Activated naive CD8-positive, alpha-beta T cell treated with anti-CD3 and anti-CD28 coated beads for 36 hours (primary cell): ENCODE data around the gene DNAL1. TPM values are rescaled to one million over a fixed set of nuclear protein-coding genes. Genes with fewer than 3 reads are reported as not detected.

Experiments used
- DNase-seq: peaks from one replicate; pipeline ENCODE4 v3.0.0; 2021
- H3K27ac Mint-ChIP-seq: one replicate; pipeline ENCODE4 v1.8.0; 2022; ENCODE audit warnings: mild to moderate bottlenecking, moderate library complexity, mixed read lengths
- H3K27me3 Mint-ChIP-seq: one replicate; pipeline ENCODE4 v1.8.0; 2022; ENCODE audit warnings: mild to moderate bottlenecking, mixed read lengths
- H3K36me3 Mint-ChIP-seq: one replicate; pipeline ENCODE4 v1.8.0; 2021; ENCODE audit warnings: mild to moderate bottlenecking, mixed read lengths
- H3K4me1 Mint-ChIP-seq: one replicate; pipeline ENCODE4 v1.8.0; 2021; ENCODE audit warnings: mixed read lengths
- H3K4me3 Mint-ChIP-seq: one replicate; pipeline ENCODE4 v1.8.0; 2022; ENCODE audit warnings: mild to moderate bottlenecking, moderate library complexity, mixed read lengths
- H3K9me3 Mint-ChIP-seq: one replicate; pipeline ENCODE4 v1.8.0; 2022; ENCODE audit warnings: mixed read lengths
- total RNA-seq, 2 experiments: library from RNA; stranded (reverse); gene quantifications; one replicate each; pipeline ENCODE4 v1.2.3, GENCODE V29; 2021

The DNAL1 gene
- total RNA-seq = 10 to 100 TPM in 1 of 2 experiments, 1 to 10 TPM in 1; 7.7 to 11.9 TPM

DNA sequence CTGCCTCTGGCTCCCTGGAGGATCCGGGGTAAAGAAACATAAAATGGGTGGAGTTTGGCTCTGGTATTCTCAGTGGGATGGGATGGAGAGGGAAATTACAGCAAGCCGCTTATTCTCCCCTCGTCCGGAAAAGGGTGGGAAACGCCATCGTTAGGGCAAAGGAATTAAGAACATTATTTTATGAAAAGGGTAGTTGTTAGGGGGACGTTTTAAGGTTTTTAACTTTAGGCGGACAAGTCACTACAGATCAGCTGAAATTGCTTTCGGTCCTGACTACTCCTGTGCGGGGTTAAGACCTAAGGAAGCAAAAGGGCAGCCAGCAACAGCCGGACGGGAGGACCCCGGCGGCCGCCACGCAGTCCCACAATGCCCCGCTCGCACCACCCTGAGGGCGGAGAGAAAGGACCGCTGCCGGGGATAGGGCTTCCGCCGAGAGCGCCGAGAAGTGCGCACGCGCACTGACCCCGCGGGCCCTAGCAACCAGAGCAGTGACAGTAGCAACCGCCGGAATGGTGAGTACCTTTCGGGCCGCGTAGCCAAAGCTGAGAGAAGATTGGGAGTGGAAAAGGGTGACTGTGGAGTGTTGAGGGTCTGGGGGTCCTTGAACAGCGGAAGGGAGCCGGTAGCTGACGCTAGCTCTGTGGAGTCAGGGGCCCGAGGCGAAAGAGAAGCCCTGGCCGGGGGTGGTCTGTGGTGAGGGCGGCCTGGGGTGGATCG is at the start of gene DNAL1:
DNAL1 (plus strand) TSS at position 456 of the 717 bp plus-strand sequence; CDS start at position 510, 54 bp downstream.
- no peaks in the 10 kb centered on the region for H3K27me3 Mint-ChIP-seq
- peak within 1 kb of the TSS; percentile 91 for H3K27ac Mint-ChIP-seq
- no peaks in the 10 kb centered on the region for H3K36me3 Mint-ChIP-seq
- H3K4me1 Mint-ChIP-seq = peaks cover 21% of the 10 kb centered on the region
- peak within 1 kb of the TSS; percentile 90 for H3K4me3 Mint-ChIP-seq
- H3K9me3 Mint-ChIP-seq = no peaks in the 10 kb centered on the region
- DNase-seq = peak; percentile 94

DNA sequence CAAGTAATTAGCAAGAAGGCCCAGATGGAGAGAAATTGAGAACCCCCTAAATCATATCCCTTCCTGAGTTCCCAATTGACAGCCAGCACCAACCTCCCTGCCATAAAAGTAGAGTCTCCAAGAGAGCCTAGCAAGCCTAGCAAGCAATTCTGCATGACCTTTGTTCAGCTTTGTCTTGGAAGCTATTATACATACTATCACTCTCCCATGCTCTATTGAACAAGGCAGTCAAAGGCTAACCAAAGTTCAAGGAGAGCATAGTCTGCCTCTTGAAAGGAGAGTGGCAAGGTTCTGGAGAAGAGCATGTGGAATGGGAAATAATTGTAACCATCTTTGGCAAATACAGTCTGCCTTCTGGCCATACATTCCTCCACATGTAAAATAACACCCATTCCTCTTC is 45.3 kb upstream of the DNAL1 start:
- Mint-ChIP-seq H3K4me1 (no peaks in the 10 kb centered on the region), H3K27me3 (no peaks in the 10 kb centered on the region), H3K27ac (no peak overlapping the region), H3K36me3 (peaks cover 3% of the 10 kb centered on the region), H3K4me3 (no peak overlapping the region), H3K9me3 (no peaks in the 10 kb centered on the region)
- DNase-seq = no peak

- H3K27me3 Mint-ChIP-seq = no peaks in the 10 kb centered on the region
- no peak overlapping the region for H3K27ac Mint-ChIP-seq
- H3K9me3 Mint-ChIP-seq = no peaks in the 10 kb centered on the region
- no peaks in the 10 kb centered on the region for H3K4me1 Mint-ChIP-seq
- no peak overlapping the region for H3K4me3 Mint-ChIP-seq
- no peak for DNase-seq
- no peaks in the 10 kb centered on the region for H3K36me3 Mint-ChIP-seq
These were observed 41.8 kb upstream of the DNAL1 start for GRCh38 chr14:73602994-73603393.

DNA sequence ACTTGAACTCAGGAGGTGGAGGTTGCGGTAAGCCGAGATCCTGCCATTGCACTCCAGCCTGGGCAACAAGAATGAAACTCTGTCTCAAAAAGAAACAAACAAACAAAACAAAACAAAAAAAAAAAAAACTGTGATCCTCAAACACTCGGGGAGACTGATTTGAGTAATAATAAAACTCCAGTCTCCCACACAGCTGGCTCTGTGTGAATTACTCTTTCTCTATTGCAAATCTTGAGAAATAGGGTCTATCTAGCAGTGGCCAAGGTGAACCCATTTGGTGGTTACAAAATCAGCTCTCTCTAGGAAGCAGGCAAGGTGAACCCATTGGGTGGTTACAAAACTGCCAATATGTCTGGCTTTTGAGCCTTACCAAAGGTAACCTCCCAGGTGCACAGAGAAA is 38.5 kb upstream of the DNAL1 start:
- Mint-ChIP-seq H3K27ac (no peak overlapping the region), H3K4me1 (no peaks in the 10 kb centered on the region), H3K36me3 (no peaks in the 10 kb centered on the region), H3K9me3 (no peaks in the 10 kb centered on the region), H3K27me3 (no peaks in the 10 kb centered on the region), H3K4me3 (no peak overlapping the region)
- no peak for DNase-seq

- no peaks in the 10 kb centered on the region for H3K9me3 Mint-ChIP-seq
- peaks cover 3% of the 10 kb centered on the region for H3K4me1 Mint-ChIP-seq
These were observed 37.5 kb upstream of the DNAL1 start for GRCh38 chr14:73607241-73607640.

GRCh38 chr14:73610687-73611086 is 34.1 kb upstream of the DNAL1 start:
- H3K27me3 Mint-ChIP-seq = no peaks in the 10 kb centered on the region
- no peaks in the 10 kb centered on the region for H3K36me3 Mint-ChIP-seq
- no peak overlapping the region for H3K27ac Mint-ChIP-seq
- H3K9me3 Mint-ChIP-seq = no peaks in the 10 kb centered on the region
- DNase-seq = no peak
- peaks cover 6% of the 10 kb centered on the region for H3K4me1 Mint-ChIP-seq
- no peak overlapping the region for H3K4me3 Mint-ChIP-seq

More at GRCh38 chr14:73607241-73607640, 37.5 kb upstream of the DNAL1 start:
- no peaks in the 10 kb centered on the region for H3K36me3 Mint-ChIP-seq
- no peak overlapping the region for H3K27ac Mint-ChIP-seq
- H3K4me3 Mint-ChIP-seq = no peak overlapping the region
- no peak for DNase-seq
- no peaks in the 10 kb centered on the region for H3K27me3 Mint-ChIP-seq

DNA sequence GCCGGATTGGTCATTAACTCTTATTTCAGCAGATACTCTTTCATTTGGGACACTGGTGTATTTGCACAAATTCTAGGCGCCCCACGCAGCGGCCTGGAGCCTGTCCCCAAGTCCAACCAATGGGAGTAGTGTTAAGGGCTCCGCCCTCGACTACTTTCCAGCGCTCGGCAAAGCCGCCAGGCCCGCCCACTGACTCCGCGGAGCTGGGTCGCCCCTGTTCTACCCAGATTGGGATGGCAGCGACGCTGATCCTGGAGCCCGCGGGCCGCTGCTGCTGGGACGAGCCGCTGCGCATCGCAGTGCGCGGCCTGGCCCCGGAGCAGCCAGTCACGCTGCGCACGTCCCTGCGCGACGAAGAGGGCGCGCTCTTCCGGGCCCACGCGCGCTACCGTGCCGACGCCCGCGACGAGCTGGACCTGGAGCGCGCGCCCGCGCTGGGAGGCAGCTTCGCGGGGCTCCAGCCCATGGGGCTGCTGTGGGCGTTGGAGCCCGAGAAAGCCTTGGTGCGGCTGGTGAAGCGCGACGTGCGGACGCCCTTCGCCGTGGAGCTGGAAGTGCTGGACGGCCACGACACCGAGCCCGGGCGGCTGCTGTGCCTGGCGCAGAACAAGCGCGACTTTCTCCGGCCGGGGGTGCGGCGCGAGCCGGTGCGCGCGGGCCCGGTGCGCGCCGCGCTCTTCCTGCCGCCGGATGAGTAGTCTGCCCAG is 32.3 kb upstream of the DNAL1 start, which contains the start of gene ACOT6:
ACOT6 (plus strand) TSS at position 179 of the 707 bp plus-strand sequence; CDS start at position 234, 55 bp downstream.
- DNase-seq = peak; percentile 76
- Mint-ChIP-seq H3K9me3 (no peaks in the 10 kb centered on the region), H3K27ac (no peak within 1 kb of the TSS), H3K27me3 (no peaks in the 10 kb centered on the region), H3K36me3 (no peaks in the 10 kb centered on the region), H3K4me1 (peaks cover 6% of the 10 kb centered on the region), H3K4me3 (peak within 1 kb of the TSS; percentile 79)

DNA sequence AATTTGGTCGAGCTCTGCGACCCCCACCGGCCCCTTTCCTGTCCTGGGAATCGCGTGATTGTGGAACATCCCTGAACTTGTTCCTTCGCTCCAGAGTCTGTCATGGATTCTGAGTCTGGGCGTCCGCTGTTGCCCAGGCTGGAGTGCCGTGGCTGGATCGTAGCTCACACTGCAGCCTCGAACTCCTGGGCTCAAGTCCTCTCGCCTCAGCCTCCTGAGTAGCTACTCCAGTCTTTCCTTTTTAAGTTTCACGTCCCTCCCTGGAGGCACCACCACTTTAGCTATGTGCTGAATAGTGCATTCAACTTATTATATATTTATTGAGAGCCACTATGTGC is 31.8 kb upstream of the DNAL1 start:
- H3K27ac Mint-ChIP-seq = no peak overlapping the region
- peak overlapping the region; percentile 78 for H3K4me3 Mint-ChIP-seq
- no peaks in the 10 kb centered on the region for H3K36me3 Mint-ChIP-seq
- peaks cover 6% of the 10 kb centered on the region for H3K4me1 Mint-ChIP-seq
- H3K9me3 Mint-ChIP-seq = no peaks in the 10 kb centered on the region
- no peak for DNase-seq
- H3K27me3 Mint-ChIP-seq = no peaks in the 10 kb centered on the region

- Mint-ChIP-seq H3K4me3 (peak overlapping the region; percentile 78), H3K9me3 (no peaks in the 10 kb centered on the region), H3K27ac (no peak overlapping the region), H3K4me1 (peaks cover 6% of the 10 kb centered on the region), H3K36me3 (no peaks in the 10 kb centered on the region), H3K27me3 (no peaks in the 10 kb centered on the region)
- DNase-seq = no peak
These were observed 31.3 kb upstream of the DNAL1 start for GRCh38 chr14:73613419-73613963.

- Mint-ChIP-seq H3K4me3 (no peak overlapping the region), H3K36me3 (no peaks in the 10 kb centered on the region), H3K27ac (no peak overlapping the region), H3K4me1 (peaks cover 6% of the 10 kb centered on the region), H3K27me3 (no peaks in the 10 kb centered on the region), H3K9me3 (no peaks in the 10 kb centered on the region)
- DNase-seq = no peak
These were observed 28.0 kb upstream of the DNAL1 start for GRCh38 chr14:73616831-73617230.

- Mint-ChIP-seq H3K9me3 (no peaks in the 10 kb centered on the region), H3K4me3 (no peak overlapping the region), H3K36me3 (no peaks in the 10 kb centered on the region), H3K4me1 (no peaks in the 10 kb centered on the region), H3K27me3 (no peaks in the 10 kb centered on the region), H3K27ac (no peak overlapping the region)
- no peak for DNase-seq
These were observed 25.3 kb upstream of the DNAL1 start for GRCh38 chr14:73619524-73619923.

DNA sequence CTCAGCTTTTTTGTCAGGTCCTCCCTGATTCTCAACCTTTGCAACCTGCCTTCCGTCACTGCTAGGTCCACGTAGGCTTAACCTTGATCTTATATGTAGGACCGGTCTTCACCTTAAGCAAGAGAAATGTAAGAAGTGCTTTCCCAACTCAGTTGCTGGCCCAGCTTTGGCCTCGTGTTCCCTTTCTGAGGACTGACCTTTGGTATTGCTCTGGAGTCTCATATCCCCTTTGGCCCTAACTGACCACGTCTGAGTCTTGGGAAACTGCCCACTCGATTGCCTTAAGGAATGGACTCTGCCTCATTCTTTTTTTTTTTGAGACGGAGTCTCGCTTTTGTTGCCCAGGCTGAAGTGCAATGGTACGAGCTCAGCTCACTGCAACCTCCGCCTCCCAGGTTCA is 24.5 kb upstream of the DNAL1 start:
- no peaks in the 10 kb centered on the region for H3K9me3 Mint-ChIP-seq
- H3K36me3 Mint-ChIP-seq = no peaks in the 10 kb centered on the region
- H3K27ac Mint-ChIP-seq = no peak overlapping the region
- H3K4me3 Mint-ChIP-seq = no peak overlapping the region
- H3K4me1 Mint-ChIP-seq = no peaks in the 10 kb centered on the region
- H3K27me3 Mint-ChIP-seq = no peaks in the 10 kb centered on the region
- no peak for DNase-seq

DNA sequence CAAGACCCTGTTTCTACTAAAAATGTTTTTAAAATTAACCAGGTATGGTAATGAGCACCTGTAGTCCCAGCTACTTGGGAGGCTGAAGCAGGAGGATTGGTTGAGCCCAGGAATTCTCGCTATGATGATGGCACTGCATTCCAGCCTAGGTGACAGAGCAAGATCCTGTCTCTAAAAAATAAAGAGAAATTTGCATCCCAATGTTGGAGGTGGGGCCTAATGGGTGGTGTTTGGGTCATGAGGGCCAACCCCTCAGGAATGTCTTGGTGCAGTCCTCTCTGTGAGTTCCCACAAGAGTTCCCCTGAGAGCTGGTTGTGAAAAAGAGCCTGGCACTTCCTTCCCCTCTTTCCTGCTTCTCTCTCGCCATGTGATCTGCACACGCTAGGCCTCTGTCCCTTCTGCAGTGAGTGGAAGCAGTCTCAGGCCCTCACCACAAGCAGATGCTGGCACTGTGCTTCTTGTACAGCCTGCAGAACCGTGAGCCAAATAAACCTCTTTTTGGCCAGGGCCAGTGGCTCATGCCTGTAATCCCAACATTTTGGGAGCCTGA is 21.2 kb upstream of the DNAL1 start:
- Mint-ChIP-seq H3K4me3 (no peak overlapping the region), H3K27ac (no peak overlapping the region), H3K9me3 (no peaks in the 10 kb centered on the region), H3K27me3 (peaks cover 6% of the 10 kb centered on the region), H3K4me1 (no peaks in the 10 kb centered on the region), H3K36me3 (no peaks in the 10 kb centered on the region)
- DNase-seq = no peak

DNA sequence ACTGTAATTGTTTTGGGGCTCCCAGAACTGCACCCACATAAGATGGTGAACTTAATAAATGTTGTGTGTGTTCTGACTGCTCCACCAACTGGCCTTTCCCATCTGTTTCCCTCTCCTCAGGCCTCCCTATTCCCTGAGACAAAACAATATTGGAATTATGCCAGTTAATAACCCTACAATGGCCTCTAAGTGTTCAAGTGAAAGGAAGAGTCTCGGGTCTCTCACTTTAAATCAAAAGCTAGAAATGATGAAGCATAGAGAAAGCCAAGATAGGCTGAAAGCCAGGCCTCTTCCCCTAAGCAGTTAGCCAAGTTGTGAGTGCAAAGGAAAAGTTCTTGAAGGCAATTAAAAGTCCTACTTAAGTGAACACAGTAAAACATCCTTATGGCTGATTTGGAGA is 19.1 kb upstream of the DNAL1 start:
- Mint-ChIP-seq H3K9me3 (no peaks in the 10 kb centered on the region), H3K4me1 (no peaks in the 10 kb centered on the region), H3K4me3 (no peak overlapping the region), H3K27ac (no peak overlapping the region), H3K27me3 (peaks cover 11% of the 10 kb centered on the region), H3K36me3 (no peaks in the 10 kb centered on the region)
- no peak for DNase-seq

GRCh38 chr14:73627151-73627558 is 17.6 kb upstream of the DNAL1 start:
- Mint-ChIP-seq H3K4me1 (no peaks in the 10 kb centered on the region), H3K4me3 (no peak overlapping the region), H3K27me3 (peaks cover 11% of the 10 kb centered on the region), H3K27ac (no peak overlapping the region), H3K36me3 (no peaks in the 10 kb centered on the region), H3K9me3 (no peaks in the 10 kb centered on the region)
- no peak for DNase-seq
